ENCODE data around the gene ITGB1.
"Not testable (repeated sequence)": the region's sequence is repeated elsewhere in the genome, so short reads cannot be mapped to it uniquely, and the experiment has no call there.

The ITGB1 gene

DNA sequence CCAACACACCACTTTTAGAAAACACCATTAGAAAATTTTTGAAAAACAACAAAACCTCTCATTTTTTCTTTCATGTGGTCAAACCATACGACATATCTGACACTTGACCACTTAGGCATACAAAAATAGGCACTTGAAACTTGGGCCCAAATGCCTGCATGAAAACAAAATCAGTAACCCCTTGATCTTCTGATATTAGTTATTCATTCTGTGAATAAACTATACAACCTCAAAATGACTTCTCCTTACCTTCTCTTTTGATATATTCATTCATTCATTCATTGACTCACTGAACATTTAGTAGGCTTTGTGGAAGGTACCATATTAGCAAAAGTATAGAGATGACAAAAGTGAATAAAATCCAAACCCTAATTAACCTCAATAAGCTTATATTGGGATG, 26.4 kb downstream of the ITGB1 start:
- DNase-seq = no peak

DNA sequence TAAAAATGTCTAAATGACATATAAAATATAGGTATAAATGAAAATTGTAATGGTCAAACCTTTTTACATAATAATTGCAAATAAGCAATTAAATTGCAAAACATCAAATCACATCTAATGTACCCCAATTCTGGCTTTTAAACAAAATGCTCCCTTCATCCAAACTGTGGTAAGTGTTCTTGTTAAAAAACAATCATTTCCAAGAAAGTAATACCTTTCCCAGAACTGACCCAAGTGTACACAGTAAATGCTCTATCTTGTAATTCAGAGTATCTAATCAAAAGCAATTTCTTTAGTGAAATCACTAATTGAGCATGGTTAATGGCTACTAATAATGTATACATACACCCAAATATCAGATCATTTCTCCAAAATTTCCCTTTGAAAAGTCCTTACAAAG, 28.0 kb downstream of the ITGB1 start:
- no peak for DNase-seq

DNA sequence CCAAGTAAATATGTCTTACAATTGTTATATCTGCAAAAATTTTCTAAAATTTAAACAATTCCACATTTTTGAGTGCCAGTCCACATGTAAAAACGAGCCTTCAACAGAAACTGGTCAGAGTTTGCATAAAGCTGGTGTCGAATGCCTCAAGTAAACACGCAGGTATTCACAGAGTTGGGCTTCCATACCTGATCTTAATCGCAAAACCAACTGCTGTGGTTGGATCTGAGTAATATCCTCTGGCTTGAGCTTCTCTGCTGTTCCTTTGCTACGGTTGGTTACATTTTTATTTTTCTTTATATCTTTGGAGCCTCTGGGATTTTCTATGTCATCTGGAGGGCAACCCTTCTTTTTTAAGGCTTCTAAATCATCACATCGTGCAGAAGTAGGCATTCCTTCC, 28.4 kb downstream of the ITGB1 start:
- DNase-seq = no peak

DNA sequence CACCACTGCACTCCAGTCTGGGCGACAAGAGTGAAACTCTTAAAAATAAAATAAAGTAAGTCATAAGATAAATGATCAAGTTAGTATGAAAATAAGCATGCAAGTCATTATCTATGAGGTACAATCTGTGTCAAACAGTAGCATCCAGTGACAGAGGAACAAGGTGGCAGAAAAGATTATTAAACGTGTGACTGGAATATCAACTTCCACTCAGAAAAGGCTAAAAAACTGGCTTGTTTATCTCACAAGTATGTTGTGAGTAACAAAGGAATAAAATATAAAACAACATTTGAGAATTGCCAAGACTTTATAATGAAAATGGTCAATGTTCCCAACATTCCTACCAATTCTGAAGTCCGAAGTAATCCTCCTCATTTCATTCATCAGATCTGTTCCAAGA, 30.3 kb downstream of the ITGB1 start:
- no peak for DNase-seq

DNA sequence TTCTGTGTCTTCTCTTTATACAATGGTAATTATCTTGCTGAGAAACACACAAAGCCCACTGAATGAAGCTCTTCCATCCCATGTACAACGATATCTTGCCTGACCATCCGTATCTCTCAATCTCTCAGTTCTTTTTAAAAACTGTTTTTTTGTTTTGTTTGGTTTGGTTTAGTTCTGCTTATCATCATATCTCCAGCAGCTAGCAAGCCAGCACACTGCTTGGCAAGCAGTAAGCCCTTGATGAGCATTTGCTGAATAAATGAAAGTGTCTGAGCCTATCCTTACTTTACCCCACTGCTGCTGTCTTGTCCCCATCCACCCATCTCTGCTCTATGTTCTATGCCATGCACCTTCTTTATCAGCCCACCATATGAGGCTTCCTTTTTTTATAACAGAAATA, 34.2 kb downstream of the ITGB1 start:
- DNase-seq = no peak

DNA sequence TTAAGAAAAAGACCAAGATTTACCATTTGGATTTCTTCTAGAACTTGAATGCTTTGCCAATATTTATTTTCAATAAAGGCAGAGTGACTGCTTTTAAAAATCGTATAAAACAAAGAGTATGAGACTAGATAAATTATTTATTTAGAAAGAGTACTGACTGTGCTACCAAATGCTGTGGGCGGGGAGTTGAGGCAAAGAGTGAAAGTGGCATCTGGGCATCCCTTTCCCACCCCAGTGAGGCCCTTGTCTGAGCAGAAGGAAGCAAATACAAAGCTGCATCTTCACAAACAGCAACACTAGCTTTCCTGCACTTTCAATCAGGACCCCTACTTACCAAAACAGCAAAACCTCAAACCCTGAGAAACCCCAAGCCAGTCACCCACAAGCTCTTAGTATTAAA, 34.9 kb downstream of the ITGB1 start:
- DNase-seq = no peak

DNA sequence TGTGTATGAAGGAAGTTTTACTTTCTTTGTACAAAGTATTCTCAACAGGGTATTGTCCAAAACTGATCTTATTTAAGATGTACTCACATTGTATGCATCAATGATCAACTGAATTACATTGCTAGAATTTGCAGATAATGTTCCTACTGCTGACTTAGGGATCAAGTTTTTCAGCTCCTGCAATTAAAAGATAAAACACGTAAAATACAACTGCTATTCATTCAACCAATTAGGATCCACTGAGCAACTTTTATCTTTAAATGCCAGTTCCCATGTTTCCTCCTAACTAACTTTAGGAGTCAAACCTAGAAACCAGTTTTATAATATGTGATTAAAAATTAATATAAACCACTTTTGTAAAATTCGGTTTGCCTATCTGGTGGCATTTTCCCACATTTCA, 35.9 kb downstream of the ITGB1 start:
- no peak for DNase-seq

DNA sequence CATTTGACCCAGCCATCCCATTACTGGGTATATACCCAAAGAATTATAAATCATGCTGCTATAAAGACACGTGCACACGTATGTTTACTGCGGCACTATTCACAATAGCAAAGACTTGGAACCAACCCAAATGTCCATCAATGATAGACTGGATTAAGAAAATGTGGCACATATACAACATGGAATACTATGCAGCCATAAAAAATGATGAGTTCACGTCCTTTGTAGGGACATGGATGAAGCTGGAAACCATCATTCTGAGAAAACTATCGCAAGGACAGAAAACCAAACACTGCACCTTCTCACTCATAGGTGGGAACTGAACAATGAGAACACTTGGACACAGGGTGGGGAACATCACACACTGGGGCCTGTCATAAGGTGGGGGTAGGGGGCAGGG, 40.2 kb downstream of the ITGB1 start:
- DNase-seq = not testable (repeated sequence)

DNA sequence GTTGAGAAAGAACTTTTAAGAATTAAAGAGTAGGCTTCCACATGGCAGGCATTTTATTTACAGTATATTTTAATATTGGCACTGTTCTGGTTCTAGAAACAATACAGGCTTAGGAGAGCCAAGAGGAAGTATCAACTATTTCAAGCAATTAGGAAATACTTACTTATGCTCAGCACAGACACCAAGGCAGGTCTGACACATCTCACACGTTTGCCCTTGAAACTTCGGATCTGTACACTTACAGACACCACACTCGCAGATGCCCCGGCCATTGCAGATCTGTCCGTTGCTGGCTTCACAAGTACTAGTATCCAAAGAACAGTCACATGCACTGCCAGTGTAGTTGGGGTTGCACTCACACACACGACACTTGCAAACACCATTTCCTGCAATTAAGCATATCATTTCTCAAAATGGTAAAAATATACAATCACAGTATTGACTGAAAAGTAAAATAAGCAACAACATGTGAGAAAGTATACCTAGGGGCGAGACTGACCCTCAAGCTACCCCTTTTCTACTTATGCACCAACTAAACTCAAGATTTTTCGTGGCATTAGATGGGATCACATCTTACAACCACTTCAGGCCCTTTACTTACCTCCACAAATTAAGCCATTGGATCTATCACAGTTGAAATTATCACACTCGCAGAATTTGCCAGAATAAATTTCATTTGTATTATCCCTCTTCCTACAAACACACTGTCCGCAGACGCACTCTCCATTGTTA, 46.6 kb downstream of the ITGB1 start:
- DNase-seq = no peak

DNA sequence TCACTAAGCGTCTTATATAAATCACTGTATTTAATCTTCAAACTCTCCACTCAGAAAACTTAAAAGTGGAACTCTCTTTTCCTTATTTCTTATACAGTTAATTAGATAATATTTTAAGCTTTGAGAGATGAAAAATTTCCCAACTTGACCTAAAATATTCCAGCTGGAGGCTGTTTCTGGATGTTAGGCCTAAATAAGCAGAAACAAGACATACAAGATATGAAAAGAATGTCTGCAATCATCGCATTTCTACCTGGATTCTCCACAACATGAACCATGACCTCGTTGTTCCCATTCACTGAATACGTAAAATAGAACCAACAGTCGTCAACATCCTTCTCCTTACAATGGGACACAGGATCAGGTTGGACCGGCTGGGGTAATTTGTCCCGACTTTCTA, 48.1 kb downstream of the ITGB1 start:
- DNase-seq = not testable (repeated sequence)

DNA sequence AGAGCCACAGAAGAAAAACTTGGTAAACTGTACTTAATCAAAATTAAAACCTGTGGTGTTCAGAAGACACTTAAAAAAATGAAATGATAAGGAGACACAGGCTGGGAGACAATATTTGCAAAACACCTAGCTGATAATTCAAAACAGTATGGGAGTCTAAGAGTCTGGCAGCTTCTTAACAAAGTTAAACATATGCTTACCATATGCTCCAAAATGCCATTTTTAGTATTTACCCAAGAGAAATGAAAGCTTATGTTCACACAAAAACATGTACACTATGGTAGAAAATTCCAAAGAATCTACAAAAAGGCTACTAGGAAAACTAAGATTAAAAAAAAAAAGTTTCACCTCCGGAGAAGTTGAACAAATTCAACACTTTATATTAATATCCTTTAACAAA, 48.6 kb downstream of the ITGB1 start:
- no peak for DNase-seq

DNA sequence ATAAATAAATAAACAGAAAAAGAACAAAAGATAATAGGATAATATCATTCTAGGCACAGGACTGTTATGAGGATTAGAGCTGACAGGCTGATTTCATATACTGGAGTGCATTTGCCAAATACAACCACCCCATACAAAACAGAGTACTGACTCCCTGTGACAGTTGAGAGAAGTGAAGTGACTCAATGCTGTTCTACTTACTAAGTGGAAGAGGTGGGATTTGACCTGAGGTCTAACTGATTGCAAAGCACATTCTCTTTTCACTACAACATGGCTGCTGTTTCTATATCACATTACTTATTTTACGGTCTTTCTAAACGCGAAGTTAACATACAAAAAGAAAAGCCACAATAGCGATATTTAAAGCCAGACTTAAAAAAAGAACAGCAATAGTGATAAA, 51.4 kb downstream of the ITGB1 start:
- DNase-seq = no peak

DNA sequence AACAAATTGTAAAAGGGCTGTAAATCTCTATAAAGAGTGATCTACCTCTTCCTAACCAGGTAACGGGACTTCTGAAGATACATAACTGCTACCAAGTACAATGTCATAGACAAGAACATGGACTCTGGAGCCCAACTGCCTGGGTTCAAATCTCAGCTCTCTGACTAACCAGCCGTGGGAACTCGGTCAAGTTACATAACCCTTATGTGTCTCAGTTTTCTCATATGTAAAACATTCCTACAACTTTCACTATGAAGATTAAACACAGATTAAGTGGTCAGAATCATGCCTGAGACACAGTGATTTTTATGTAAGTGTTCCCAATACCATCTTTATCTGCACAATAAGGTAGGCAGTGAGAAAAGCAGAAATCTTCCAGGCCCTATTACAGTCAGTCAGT, 52.6 kb downstream of the ITGB1 start:
- DNase-seq = no peak

DNA sequence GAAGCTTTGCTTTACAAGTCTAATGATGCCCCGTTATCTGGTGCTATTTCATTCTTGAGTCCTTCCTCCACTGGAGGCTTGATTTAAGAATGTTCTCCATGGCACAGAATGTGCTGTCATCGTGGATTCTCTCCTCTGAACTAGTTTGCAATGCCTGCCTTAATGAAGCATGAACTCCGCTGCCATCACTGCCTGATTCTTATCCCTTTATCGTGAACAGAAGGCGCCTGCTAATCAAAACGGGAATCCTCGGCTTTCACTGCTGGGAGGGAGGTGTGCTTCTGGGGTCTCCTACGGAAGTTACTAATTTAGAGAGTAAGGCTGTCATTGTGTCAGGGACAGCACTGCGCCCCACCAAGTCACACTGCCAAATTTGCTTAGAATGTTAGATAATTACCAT, 56.2 kb downstream of the ITGB1 start:
- DNase-seq = no peak

DNA sequence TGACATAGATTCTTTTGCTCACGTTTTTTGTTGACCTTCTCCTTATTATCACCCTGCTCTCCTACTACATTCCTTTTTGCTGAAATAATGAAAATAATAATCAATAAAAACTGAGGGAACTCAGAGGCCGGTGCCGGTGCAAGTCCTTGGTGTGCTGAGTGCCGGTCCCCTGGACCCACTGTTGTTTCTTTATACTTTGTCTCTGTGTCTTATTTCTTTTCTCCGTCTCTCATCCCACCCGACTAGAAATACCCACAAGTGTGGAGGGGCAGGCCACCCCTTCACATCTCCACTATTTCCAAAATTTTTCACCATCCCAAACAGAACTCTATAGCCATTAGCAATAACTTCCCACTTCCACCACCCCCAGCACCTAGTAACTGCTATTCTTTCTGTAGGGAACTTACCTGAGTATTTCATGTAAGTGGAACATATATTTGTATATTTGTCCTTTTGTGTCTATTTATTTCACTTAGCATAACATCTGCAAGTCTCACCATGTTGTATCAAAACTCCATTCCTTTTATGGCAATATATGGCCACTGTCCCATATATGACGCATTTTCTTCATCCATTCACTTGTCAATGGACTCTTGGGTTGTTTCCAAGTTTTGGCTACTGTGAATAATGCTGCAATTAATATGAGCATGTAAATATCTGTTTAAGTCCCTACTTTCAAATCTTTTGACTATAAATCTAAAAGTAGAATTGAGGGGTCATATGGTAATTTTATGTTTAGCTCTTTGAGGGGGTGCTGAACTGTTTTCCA, 62.6 kb downstream of the ITGB1 start:
- not testable (repeated sequence) for DNase-seq

DNA sequence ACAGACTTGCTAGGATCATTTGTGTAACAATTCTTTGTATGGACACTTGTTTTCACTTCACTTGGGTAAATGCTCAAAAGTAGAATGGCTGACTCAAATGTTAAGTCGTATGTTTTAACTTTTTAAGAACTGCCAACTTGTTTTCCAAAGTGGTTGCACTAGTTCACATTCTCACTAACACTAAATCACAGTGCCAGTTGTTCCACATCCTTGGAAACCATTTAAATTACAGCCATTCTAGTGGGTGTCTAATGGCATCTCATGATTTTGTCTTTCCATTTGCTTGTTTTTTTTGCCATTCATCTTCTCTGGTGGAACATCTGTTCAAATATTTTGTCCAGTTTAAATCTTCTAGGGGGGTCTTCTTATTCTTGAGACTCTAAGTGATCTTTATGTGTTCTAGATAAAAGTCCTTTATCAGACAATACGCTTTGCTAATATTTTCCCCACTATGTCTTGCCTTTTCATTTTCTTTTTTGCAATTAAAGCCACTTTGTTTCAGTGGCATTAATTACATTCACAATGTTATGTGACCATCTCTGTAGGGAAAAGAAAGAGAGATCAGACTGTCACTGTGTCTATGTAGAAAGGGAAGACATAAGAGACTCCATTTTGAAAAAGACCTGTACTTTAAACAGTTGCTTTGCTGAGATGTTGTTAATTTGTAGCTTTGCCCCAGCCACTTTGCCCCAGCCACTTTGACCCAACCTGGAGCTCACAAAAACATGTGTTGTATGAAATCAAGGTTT, 63.9 kb downstream of the ITGB1 start:
- no peak for DNase-seq

DNA sequence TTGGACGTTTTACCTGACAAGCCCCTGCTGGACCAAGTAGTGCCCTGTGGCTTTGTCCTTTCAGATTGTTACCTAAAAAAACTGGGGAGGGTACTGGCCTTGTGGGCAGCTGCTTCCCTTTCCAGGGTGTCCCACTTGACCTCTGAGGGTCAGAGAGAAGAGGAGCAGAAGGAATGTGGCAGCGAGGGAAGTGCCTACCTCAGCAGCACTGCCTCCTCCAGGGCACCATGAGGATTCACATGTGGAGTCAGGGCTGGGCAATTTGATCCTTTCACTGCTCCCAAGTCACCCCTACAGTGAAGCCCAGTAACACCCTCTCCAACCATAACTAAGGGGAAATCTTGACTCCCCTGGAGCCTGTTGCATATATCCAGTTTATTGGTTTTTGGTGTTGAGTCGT, 64.6 kb downstream of the ITGB1 start:
- DNase-seq = no peak

DNA sequence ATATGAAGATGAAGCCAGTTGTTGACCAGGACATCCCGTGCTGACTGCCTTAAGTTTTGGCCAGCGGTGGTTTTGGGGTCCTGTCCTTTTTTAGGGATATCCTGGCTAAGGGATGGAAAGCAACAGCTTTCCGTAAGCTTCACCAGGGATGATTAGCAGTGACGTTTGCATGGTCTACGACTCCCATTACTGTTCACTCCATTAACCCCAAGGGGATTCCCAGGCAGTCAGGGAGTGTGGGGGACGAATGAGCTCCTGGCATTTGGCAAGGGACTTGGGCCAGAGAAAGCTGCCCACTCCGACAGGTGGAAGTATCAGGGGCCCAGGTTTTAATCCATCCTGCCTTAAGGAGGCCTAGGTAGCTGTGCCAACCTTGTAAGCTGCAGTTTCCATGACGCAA, 66.8 kb downstream of the ITGB1 start:
- no peak for DNase-seq

DNA sequence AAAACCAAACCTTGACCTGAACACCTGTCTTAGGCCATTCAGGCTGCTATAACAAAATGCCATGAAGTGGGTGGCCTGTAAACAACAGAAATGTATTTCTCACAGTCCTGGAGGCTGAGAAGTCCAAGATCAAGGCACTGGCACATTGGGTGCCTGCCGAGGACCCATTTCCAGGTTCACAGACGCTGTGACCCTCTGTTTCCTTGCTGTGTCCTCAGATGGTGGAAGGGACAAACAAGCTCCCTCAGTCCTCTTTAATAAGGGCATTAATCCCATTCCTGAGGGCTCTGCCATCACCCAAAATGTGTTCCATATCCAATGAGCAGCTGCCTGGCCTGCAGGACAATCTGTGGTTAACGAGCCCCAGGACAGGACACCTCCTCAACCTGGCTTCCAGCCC, 67.6 kb downstream of the ITGB1 start:
- no peak for DNase-seq

DNA sequence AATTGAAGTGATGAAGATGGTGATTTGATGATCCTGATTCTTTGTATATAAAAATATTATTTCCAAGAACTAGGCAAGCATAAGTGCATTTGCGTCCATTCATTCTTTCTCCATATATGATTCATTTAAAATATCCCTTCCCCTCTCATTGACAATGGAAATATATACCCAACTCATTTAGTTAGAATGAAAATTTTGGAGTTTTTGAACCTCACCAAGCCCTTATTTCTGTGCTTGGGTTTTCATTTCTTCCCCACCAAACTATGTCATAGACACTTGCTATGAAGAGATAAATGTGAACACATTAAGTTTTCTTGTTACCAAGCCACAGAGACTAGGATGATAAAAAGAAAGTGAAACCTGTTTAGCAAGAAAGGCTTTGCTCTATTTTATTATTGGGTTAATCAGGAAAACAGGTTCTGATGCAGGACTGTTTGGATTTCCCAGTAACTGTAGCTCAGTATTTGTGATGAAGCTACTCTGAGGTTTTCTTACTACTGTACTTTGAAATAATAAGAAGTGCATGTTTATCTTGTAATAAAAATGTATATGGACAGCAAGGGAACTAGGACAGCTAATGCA, 68.3 kb downstream of the ITGB1 start:
- no peak for DNase-seq

DNA sequence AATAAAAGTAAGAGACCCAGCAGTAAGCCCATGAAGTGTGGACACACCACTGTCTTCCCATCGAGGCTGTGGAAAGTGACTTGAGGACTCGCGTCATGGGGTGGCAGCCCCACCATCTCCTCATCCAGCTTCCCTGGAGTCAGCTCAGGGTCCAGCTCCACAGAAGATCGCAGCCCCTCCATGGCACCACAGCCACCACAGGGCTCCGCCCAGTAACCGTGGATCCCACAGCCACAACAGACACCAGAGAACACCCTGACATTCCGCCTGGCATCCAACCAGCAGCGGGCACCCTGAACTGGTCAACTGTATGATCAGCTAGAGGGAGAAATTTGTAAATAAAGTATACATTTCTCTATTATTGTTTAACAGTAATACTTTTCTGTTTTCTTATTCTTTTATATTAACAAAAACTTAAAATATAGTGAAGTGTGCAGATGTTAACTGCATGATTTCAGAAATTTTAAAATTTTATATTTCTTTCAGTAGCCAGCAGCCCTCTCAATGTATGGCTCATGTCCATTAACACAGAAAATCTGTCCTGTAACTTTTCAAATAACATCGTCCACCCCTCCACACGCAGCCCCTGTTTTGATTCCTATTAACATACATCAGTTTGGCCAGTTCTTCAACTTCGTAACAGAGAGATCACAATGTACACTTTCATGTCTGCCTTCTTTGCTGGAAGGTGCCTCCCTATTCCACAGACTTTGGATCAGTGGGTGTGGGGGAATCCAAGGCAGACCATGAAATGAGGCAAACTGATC, 69.7 kb downstream of the ITGB1 start:
- no peak for DNase-seq

DNA sequence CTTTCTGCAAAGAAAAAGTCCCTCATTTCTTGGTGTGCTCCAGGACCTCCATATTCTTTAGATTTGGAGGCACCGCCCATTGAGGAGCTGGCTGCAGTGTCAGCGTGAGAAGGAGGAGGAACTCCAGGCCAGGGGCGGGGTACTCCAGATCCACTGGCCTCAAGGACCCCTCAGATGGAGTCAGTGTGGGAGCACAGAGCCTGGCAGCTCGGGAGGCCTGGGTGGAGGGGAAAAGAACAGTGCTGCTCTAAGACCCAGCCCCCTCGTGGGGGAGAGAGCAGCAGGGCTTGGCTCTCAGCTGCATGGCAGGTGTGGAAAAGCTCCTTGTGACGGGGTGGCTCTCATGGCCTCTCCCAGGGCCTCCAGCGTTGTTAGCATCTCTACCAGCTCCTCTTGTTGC, 70.5 kb downstream of the ITGB1 start:
- no peak for DNase-seq

DNA sequence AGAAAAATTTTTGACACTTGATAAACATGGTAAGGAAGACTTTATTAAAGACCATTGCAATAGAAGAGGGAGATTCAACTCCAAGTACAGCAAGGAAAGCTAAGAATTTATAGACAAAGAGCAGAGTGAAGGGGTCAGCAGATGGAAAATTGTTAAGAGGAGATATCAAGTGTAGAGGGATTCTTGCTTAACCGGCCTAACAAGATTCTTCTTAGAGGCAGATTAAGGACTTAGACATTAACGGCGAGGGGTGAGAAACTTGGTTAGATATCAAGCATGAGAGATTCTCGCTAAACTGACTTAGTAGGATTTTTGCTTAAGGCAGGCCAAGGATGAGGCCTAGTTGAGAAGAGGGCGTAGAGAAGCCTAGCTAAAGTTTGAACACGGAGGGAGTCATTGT, 76.0 kb downstream of the ITGB1 start:
- no peak for DNase-seq
